Measurements from ENCODE around the gene RCBTB1. TPM values are rescaled to one million over a fixed set of nuclear protein-coding genes. Genes with fewer than 3 reads are reported as not detected.

RCBTB1 gene
- total RNA-seq, 1 donor: 26.4 TPM

DNA sequence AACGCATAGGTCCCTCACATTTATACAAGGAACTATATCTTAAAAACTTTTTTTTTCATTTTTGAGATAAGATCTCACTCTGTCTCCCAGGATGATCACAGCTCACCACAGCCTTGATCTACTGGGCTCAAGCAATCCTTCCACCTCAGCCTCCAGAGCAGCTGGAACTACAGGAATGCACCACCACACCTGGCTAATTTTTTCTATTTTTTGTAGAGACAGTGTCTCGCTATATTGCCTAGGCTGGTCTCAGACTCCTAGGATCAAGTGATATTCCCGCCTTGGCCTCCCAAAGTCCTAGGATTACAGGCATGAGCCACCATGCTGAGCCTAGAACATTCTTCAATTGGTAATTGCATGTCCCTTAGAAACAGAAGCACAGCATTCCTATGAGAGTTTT, 41.7 kb downstream of the RCBTB1 start:
- no peak for TF ChIP-seq CTCF (IDR thresholded peaks at IDR 0.05; ENCODE audit: extremely low read depth, low read depth, low read length)
- Histone ChIP-seq H3K27ac (ENCODE audit: low read depth, low read length) (no peak overlapping the region), H3K27me3 (ENCODE audit: insufficient read depth, low read length) (no peaks in the 10 kb centered on the region), H3K9me3 (ENCODE audit: low read depth, low read length) (no peaks in the 10 kb centered on the region), H2AFZ (ENCODE audit: low read length) (no peak overlapping the region), H3K79me2 (ENCODE audit: insufficient read depth, low read length) (no peaks in the 10 kb centered on the region), H3K4me1 (ENCODE audit: insufficient read depth, low read length) (no peaks in the 10 kb centered on the region), H3K4me2 (ENCODE audit: insufficient read depth, low read length) (no peak overlapping the region), H3K4me3 (ENCODE audit: insufficient read depth, low read length) (no peak overlapping the region), H3K36me3 (ENCODE audit: insufficient read depth, low read length) (peaks cover 51% of the 10 kb centered on the region), H4K20me1 (ENCODE audit: insufficient read depth, low read length) (no peaks in the 10 kb centered on the region)
- DNase-seq (ENCODE audit: insufficient read length, low spot score, missing footprints): no peak

DNA sequence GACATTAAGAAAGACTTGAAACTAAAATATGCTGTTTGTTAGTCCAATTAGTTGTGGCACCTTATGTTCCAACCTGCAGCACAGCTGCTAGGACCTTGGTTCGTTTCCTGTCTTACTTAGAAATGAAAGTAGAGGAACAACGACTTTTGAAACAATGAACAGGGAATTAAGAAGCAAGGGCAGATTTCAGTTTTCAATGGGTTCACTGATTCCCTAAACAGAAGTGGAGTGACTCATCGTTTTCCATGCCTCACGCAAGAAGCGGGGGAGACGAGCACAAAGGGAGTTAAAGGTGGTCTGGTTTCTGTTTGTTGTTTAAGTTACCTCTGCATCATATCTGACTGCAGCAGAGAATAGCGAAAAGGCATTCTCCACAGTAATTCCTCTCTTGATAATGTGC, 44.8 kb downstream of the RCBTB1 start:
- no peak overlapping the region for H3K27ac ChIP-seq (ENCODE audit: low read depth, low read length)
- DNase-seq (ENCODE audit: insufficient read length, low spot score, missing footprints): no peak

DNA sequence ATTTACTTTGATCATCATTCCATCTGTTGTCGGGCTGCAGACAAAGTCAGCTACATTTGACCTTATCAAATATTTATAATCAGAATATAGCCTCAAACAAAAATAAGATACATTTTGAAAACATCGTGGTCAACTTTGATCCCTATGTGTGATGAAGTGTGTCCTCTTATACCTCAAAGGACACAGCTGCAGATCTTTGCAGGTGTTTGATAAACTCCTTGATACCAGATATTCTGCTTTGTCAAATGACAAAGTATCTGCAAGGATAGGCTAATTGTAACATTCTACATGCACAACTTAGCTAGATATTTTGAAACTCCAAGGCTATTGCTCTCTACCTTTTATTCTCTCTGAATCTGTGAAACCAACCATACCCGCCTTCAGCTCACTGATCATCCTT, 45.6 kb downstream of the RCBTB1 start:
- H3K79me2 ChIP-seq (ENCODE audit: insufficient read depth, low read length): no peaks in the 10 kb centered on the region
- H3K9me3 ChIP-seq (ENCODE audit: low read depth, low read length): no peaks in the 10 kb centered on the region
- no peak overlapping the region for H3K4me2 ChIP-seq (ENCODE audit: insufficient read depth, low read length)
- no peak overlapping the region for H3K27ac ChIP-seq (ENCODE audit: low read depth, low read length)
- no peaks in the 10 kb centered on the region for H3K27me3 ChIP-seq (ENCODE audit: insufficient read depth, low read length)
- peaks cover 30% of the 10 kb centered on the region for H3K36me3 ChIP-seq (ENCODE audit: insufficient read depth, low read length)
- no peak for TF ChIP-seq CTCF (IDR thresholded peaks at IDR 0.05; ENCODE audit: extremely low read depth, low read depth, low read length)
- no peak for DNase-seq (ENCODE audit: insufficient read length, low spot score, missing footprints)
- no peaks in the 10 kb centered on the region for H3K4me1 ChIP-seq (ENCODE audit: insufficient read depth, low read length)
- no peaks in the 10 kb centered on the region for H4K20me1 ChIP-seq (ENCODE audit: insufficient read depth, low read length)
- no peak overlapping the region for H3K4me3 ChIP-seq (ENCODE audit: insufficient read depth, low read length)
- no peak overlapping the region for H2AFZ ChIP-seq (ENCODE audit: low read length)

More for the DNA sequence above, 44.8 kb downstream of the RCBTB1 start:
- Histone ChIP-seq H3K4me3 (ENCODE audit: insufficient read depth, low read length) (no peak overlapping the region), H3K4me2 (ENCODE audit: insufficient read depth, low read length) (no peak overlapping the region), H2AFZ (ENCODE audit: low read length) (no peak overlapping the region), H3K9me3 (ENCODE audit: low read depth, low read length) (no peaks in the 10 kb centered on the region), H3K27me3 (ENCODE audit: insufficient read depth, low read length) (no peaks in the 10 kb centered on the region), H3K4me1 (ENCODE audit: insufficient read depth, low read length) (no peaks in the 10 kb centered on the region), H3K79me2 (ENCODE audit: insufficient read depth, low read length) (no peaks in the 10 kb centered on the region), H3K36me3 (ENCODE audit: insufficient read depth, low read length) (peaks cover 34% of the 10 kb centered on the region), H4K20me1 (ENCODE audit: insufficient read depth, low read length) (no peaks in the 10 kb centered on the region)
- TF ChIP-seq CTCF (IDR thresholded peaks at IDR 0.05; ENCODE audit: extremely low read depth, low read depth, low read length): no peak

DNA sequence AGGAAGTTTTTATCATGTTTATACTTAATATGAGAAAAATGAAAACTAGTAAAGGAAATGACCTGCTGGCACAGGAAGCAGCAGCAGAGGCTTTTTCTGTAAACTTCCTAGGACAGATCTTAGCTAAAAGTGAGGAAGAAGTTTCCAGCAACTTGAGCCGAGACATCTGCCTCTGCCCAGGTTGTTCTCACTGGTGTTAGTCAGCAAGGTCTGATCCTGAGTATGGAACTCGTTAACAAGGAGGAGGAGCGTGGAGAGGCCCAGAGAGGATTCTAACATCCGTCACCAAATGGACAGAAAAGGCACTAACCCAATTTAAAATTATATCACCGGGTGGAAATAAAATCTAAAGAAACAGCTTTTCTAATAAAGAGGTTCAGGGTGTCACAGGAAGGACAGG, 46.0 kb downstream of the RCBTB1 start:
- Histone ChIP-seq H3K27ac (ENCODE audit: low read depth, low read length) (no peak overlapping the region), H3K4me1 (ENCODE audit: insufficient read depth, low read length) (no peaks in the 10 kb centered on the region), H3K36me3 (ENCODE audit: insufficient read depth, low read length) (peaks cover 30% of the 10 kb centered on the region), H2AFZ (ENCODE audit: low read length) (no peak overlapping the region), H3K9me3 (ENCODE audit: low read depth, low read length) (no peaks in the 10 kb centered on the region), H3K4me2 (ENCODE audit: insufficient read depth, low read length) (no peak overlapping the region), H3K4me3 (ENCODE audit: insufficient read depth, low read length) (no peak overlapping the region), H3K79me2 (ENCODE audit: insufficient read depth, low read length) (no peaks in the 10 kb centered on the region), H3K27me3 (ENCODE audit: insufficient read depth, low read length) (no peaks in the 10 kb centered on the region), H4K20me1 (ENCODE audit: insufficient read depth, low read length) (no peaks in the 10 kb centered on the region)
- no peak for DNase-seq (ENCODE audit: insufficient read length, low spot score, missing footprints)
- TF ChIP-seq CTCF (IDR thresholded peaks at IDR 0.05; ENCODE audit: extremely low read depth, low read depth, low read length): no peak

Data from osteoblast (primary cell).